IMR-90 (cell line): ENCODE data around the gene PNMA6F. TPM values are rescaled to one million over a fixed set of nuclear protein-coding genes. Genes with fewer than 3 reads are reported as not detected.

ENCODE experiments used
- ATAC-seq: fragments of 200-7000 bp; cut with Tn5 transposase; 2 replicates; pipeline ENCODE4 v1.9.1; 2020; ENCODE audit warnings: low read depth, mild to moderate bottlenecking, moderate library complexity
- BruUV-seq: library from RNA; stranded (reverse); fragments of 400-500 nt; replicated peaks from 2 replicates; lab custom pipeline; 2021; lab: Mats Ljungman, UMichigan
- CTCF ChIA-PET: fragments of 300-600 bp; formaldehyde crosslinking; extraction: SDS; loops from one replicate; lab custom pipeline; 2021; ENCODE audit warnings: antibody characterized with exemption; lab: Yijun Ruan, JAX
- POLR2A ChIA-PET: fragments of 300-600 bp; sonication (Branson Sonifier 250); formaldehyde crosslinking; loops from one replicate; lab custom pipeline; 2022; ENCODE audit warnings: antibody characterized with exemption; ENCODE audit not compliant: unreplicated experiment; lab: Charles Lee
- DNase-seq: peaks from one replicate; pipeline ENCODE4 v3.0.0; 2013
- H2AFZ ChIP-seq: replicated peaks from 2 replicates; pipeline ENCODE3; 2013; ENCODE audit warnings: low read length, mild to moderate bottlenecking; ENCODE audit not compliant: poor library complexity
- H2AK5ac ChIP-seq: 2 replicates; pipeline ENCODE4 v1.6.1; 2013; ENCODE audit warnings: low read depth, low read length, inconsistent platforms
- H2AK9ac ChIP-seq: replicated peaks from 2 replicates; pipeline ENCODE3; 2013; ENCODE audit warnings: mild to moderate bottlenecking, low read depth, low read length, moderate library complexity; ENCODE audit not compliant: poor library complexity
- H2BK120ac ChIP-seq: 2 replicates; pipeline ENCODE4 v1.6.1; 2013; ENCODE audit warnings: low read depth, low read length, inconsistent platforms
- H2BK15ac ChIP-seq: 3 replicates; pipeline ENCODE4 v1.6.1; 2013; ENCODE audit warnings: low read depth, low read length, inconsistent platforms
- H2BK20ac ChIP-seq: 2 replicates; pipeline ENCODE4 v1.6.1; 2013; ENCODE audit warnings: low read depth, mild to moderate bottlenecking, inconsistent platforms, low read length, moderate library complexity
- H2BK5ac ChIP-seq: 2 replicates; pipeline ENCODE4 v1.6.1; 2013; ENCODE audit warnings: mild to moderate bottlenecking, low read depth, low read length, inconsistent platforms; ENCODE audit not compliant: poor library complexity, severe bottlenecking
- H3K14ac ChIP-seq: replicated peaks from 2 replicates; pipeline ENCODE4 v1.6.1; 2013; ENCODE audit warnings: low read depth, low read length, inconsistent platforms
- H3K18ac ChIP-seq: 2 replicates; pipeline ENCODE4 v1.6.1; 2013; ENCODE audit warnings: low read depth, low read length, control low read depth
- H3K23ac ChIP-seq: 2 replicates; pipeline ENCODE4 v1.6.1; 2013; ENCODE audit warnings: low read depth, low read length, inconsistent platforms
- H3K27ac ChIP-seq: 2 replicates; pipeline ENCODE4 v1.5.1; 2013; ENCODE audit warnings: mild to moderate bottlenecking, control low read depth, low read length; ENCODE audit not compliant: insufficient read depth
- H3K27me3 ChIP-seq: 2 replicates; pipeline ENCODE4 v1.6.1; 2013; ENCODE audit warnings: low read length; ENCODE audit not compliant: control insufficient read depth, insufficient read depth
- H3K36me3 ChIP-seq: 2 replicates; pipeline ENCODE4 v1.6.1; 2013; ENCODE audit warnings: low read length, mixed read lengths; ENCODE audit not compliant: control insufficient read depth, insufficient read depth
- H3K4ac ChIP-seq: 2 replicates; pipeline ENCODE4 v1.6.1; 2013; ENCODE audit warnings: low read depth, low read length, inconsistent platforms
- H3K4me1 ChIP-seq: 2 replicates; pipeline ENCODE4 v1.6.1; 2013; ENCODE audit warnings: low read length, mixed read lengths; ENCODE audit not compliant: control insufficient read depth, insufficient read depth
- H3K4me2 ChIP-seq: 2 replicates; pipeline ENCODE4 v1.6.1; 2013; ENCODE audit warnings: low read depth, mild to moderate bottlenecking, control low read depth, low read length, moderate library complexity
- H3K4me3 ChIP-seq: 2 replicates; pipeline ENCODE4 v1.5.1; 2013; ENCODE audit warnings: low read depth, mild to moderate bottlenecking, control low read depth, low read length, moderate library complexity; ENCODE audit not compliant: insufficient read depth
- H3K56ac ChIP-seq: 2 replicates; pipeline ENCODE4 v1.6.1; 2013; ENCODE audit warnings: low read length, inconsistent platforms; ENCODE audit not compliant: insufficient read depth; ENCODE audit errors: extremely low read depth
- H3K79me1 ChIP-seq, 2 experiments: 2 replicates each; pipeline ENCODE4 v1.6.1; 2013; ENCODE audit warnings: low read length in 2 of 2, inconsistent platforms in 1 of 2, low read depth in 1 of 2
- H3K9ac ChIP-seq: 2 replicates; pipeline ENCODE4 v1.6.1; 2013; ENCODE audit warnings: low read depth, low read length, control low read depth
- H3K9me1 ChIP-seq: 2 replicates; pipeline ENCODE4 v1.6.1; 2013; ENCODE audit warnings: low read length, inconsistent platforms; ENCODE audit not compliant: insufficient read depth
- H3K9me3 ChIP-seq: 2 replicates; pipeline ENCODE4 v1.6.1; 2013; ENCODE audit warnings: low read length; ENCODE audit not compliant: control insufficient read depth, insufficient read depth
- H4K20me1 ChIP-seq: 2 replicates; pipeline ENCODE4 v1.6.1; 2013; ENCODE audit warnings: low read length, inconsistent platforms; ENCODE audit not compliant: insufficient read depth
- H4K5ac ChIP-seq: 2 replicates; pipeline ENCODE4 v1.6.1; 2013; ENCODE audit warnings: mild to moderate bottlenecking, low read depth, low read length, control low read depth
- H4K8ac ChIP-seq, 2 experiments: 2 replicates each; pipeline ENCODE4 v1.6.1; 2013; ENCODE audit warnings: low read depth in 2 of 2, low read length in 2 of 2, control low read depth in 1 of 2, inconsistent platforms in 1 of 2
- H4K91ac ChIP-seq: 2 replicates; pipeline ENCODE4 v1.6.1; 2013; ENCODE audit warnings: low read depth, low read length, inconsistent platforms; ENCODE audit not compliant: insufficient read depth
- CTCF ChIP-seq: conservative IDR thresholded peaks from 2 replicates; pipeline ENCODE4 v1.5.1; 2012; ENCODE audit warnings: mild to moderate bottlenecking, low read depth, low read length, improper control_type of control experiment
- MAZ ChIP-seq: IDR thresholded peaks from 2 replicates; pipeline ENCODE4 v1.6.1; 2012; ENCODE audit warnings: low read depth, mild to moderate bottlenecking, low read length, improper control_type of control experiment, moderate library complexity, borderline replicate concordance
- POLR2A ChIP-seq: IDR thresholded peaks from 2 replicates; pipeline ENCODE4 v1.6.1; 2012; ENCODE audit warnings: mild to moderate bottlenecking, low read depth, low read length
- WGBS, 2 experiments: methylation state at CpG; one replicate each; pipeline versions ENCODE4 v1.1.5 to v1.1.7; 2013; ENCODE audit warnings: missing lambda C conversion rate in 2 of 2; ENCODE audit not compliant: insufficient read length in 1 of 2; ENCODE audit errors: extremely low coverage in 2 of 2; 5-methylcytosine and 5-hydroxymethylcytosine counted together
- dilution Hi-C: fragments of 300-500 bp; cut with HindIII; formaldehyde crosslinking; loops from one replicate; pipeline ENCODE4 v1.14.3; 2018; ENCODE audit warnings: low sequenced_read_pairs; ENCODE audit not compliant: unreplicated experiment
- in situ Hi-C: fragments of 300-500 bp; cut with MboI; formaldehyde crosslinking; loops from 3 replicates; pipeline ENCODE4 v1.14.3; 2019; ENCODE audit warnings: low sequenced_read_pairs, inconsistent platforms, mixed read lengths
- intact Hi-C: fragments of 100-400 bp; cut with micrococcal nuclease; formaldehyde crosslinking; loops from 2 replicates; pipeline ENCODE4 v1.10.0; 2022
- polyA plus RNA-seq, 3 experiments: library from polyadenylated mRNA; depleted of rRNA; stranded (reverse); fragments of >200 nt; gene quantifications; 2 replicates each; pipeline ENCODE4 v1.2.3, GENCODE V29; 2012; ENCODE audit warnings: low replicate concordance in 1 of 3
- total RNA-seq: library from RNA; depleted of rRNA; stranded (reverse); fragments of >200 nt; gene quantifications from 2 replicates; pipeline ENCODE4 v1.2.3, GENCODE V29; 2012

The PNMA6F gene
- total and polyA plus RNA-seq, 2 of the 4 experiments (the other 2 are of a cell fraction) = not detected

GRCh38 chrX:153336121-153336894, 14.7 kb upstream of the PNMA6F start:
- Histone ChIP-seq H3K4me3 (no peak overlapping the region), H2BK15ac (no peak overlapping the region), H4K8ac (no peak overlapping the region), H3K4me1 (peaks cover 2% of the 10 kb centered on the region; the same call in 1 of the 2 replicates), H3K27me3 (no peaks in the 10 kb centered on the region), H2AFZ (no peak overlapping the region), H3K27ac (no peak overlapping the region), H2BK5ac (no peak overlapping the region), H3K4ac (no peak overlapping the region), H4K91ac (no peak overlapping the region), H3K4me2 (no peak overlapping the region; the same call in 1 of the 2 replicates), H2BK20ac (no peak overlapping the region), H4K20me1 (peaks cover 10% of the 10 kb centered on the region), H3K9me3 (no peaks in the 10 kb centered on the region), H3K23ac (no peak overlapping the region), H2AK5ac (no peak overlapping the region), H2AK9ac (no peak overlapping the region), H4K5ac (no peak overlapping the region), H2BK120ac (no peak overlapping the region), H3K79me1 (peaks cover 8 to 32% of the 10 kb centered on the region in 2 experiments), H3K36me3 (peaks cover 10% of the 10 kb centered on the region; the same call in 1 of the 2 replicates), H3K9ac (no peak overlapping the region), H3K56ac (no peak overlapping the region), H3K14ac (no peak overlapping the region), H3K9me1 (peaks cover 3% of the 10 kb centered on the region; the same call in 1 of the 2 replicates), H3K18ac (no peak overlapping the region)
- dilution Hi-C loops = no loop called here
- no peak for TF ChIP-seq CTCF
- no peak for TF ChIP-seq MAZ
- no peak for TF ChIP-seq POLR2A
- intact Hi-C loops = no loop called here
- no TSS peak for BruUV-seq
- ChIA-PET CTCF (no interaction called here), POLR2A (no interaction called here)
- DNase-seq (no peak), ATAC-seq (no peak)
- in situ Hi-C loops = no loop called here
- WGBS, 2 experiments = 62% methylated on average over 6 of the region's 11 CpGs; no CpG with 5 or more reads in 1 of the 2 experiments
